Calu3 (cell line): ENCODE results near the gene TMEM63C. TPM values are rescaled to one million over a fixed set of nuclear protein-coding genes. Genes with fewer than 3 reads are reported as not detected.

Experiments used
- Bru-seq: library from RNA; stranded (reverse); fragments of 400-500 nt; gene quantifications from one replicate; lab custom pipeline; 2021; lab: Mats Ljungman, UMichigan
- BruChase-seq, 2 experiments: library from RNA; stranded (reverse); fragments of 400-500 nt; gene quantifications; one replicate each; lab custom pipeline; 2021; lab: Mats Ljungman, UMichigan
- BruUV-seq: library from RNA; stranded (reverse); fragments of 400-500 nt; replicated peaks from 2 replicates; lab custom pipeline; 2021; lab: Mats Ljungman, UMichigan
- CTCF ChIA-PET: fragments of 300-600 bp; sonication (Branson Sonifier 250); formaldehyde crosslinking; loops from one replicate; lab custom pipeline; 2022; ENCODE audit warnings: antibody characterized with exemption; lab: Charles Lee
- DNase-seq: peaks from one replicate; pipeline ENCODE4 v3.0.0; 2022
- H3K27ac Mint-ChIP-seq: one replicate; pipeline ENCODE4 v1.8.0; 2022; ENCODE audit warnings: mixed read lengths; ENCODE audit not compliant: unreplicated experiment
- H3K27me3 Mint-ChIP-seq: one replicate; pipeline ENCODE4 v1.8.0; 2022; ENCODE audit warnings: mixed read lengths; ENCODE audit not compliant: unreplicated experiment
- H3K36me3 Mint-ChIP-seq: one replicate; pipeline ENCODE4 v1.8.0; 2022; ENCODE audit warnings: mild to moderate bottlenecking, moderate library complexity, mixed read lengths; ENCODE audit not compliant: insufficient read depth, unreplicated experiment
- H3K4me1 Mint-ChIP-seq: one replicate; pipeline ENCODE4 v1.8.0; 2022; ENCODE audit warnings: mild to moderate bottlenecking, low read depth, mixed read lengths; ENCODE audit not compliant: unreplicated experiment
- H3K4me3 Mint-ChIP-seq: one replicate; pipeline ENCODE4 v1.8.0; 2022; ENCODE audit warnings: mild to moderate bottlenecking, low read depth, moderate library complexity, mixed read lengths; ENCODE audit not compliant: unreplicated experiment
- H3K9me3 Mint-ChIP-seq: one replicate; pipeline ENCODE4 v1.8.0; 2022; ENCODE audit warnings: low read depth, mixed read lengths; ENCODE audit not compliant: unreplicated experiment
- intact Hi-C: fragments of 100-400 bp; cut with micrococcal nuclease; formaldehyde crosslinking; loops from one replicate; pipeline ENCODE4 v1.10.0; 2022; ENCODE audit not compliant: unreplicated experiment
- long read RNA-seq: library from polyadenylated mRNA; stranded (forward); transcript quantifications from one replicate; pipeline ENCODE4 v2.0.0, GENCODE V29; 2022
- total RNA-seq: library from RNA; stranded (reverse); gene quantifications from 2 replicates; pipeline ENCODE4 v1.2.3, GENCODE V29; 2022
- TF ChIP-seq, protein P1 (sequence below): fragments of 200-600 bp; IDR thresholded peaks from one replicate; pipeline ENCODE4 v1.8.0; 2022; ENCODE audit warnings: antibody characterized with exemption; ENCODE audit not compliant: unreplicated experiment

Gene TMEM63C, protein sequence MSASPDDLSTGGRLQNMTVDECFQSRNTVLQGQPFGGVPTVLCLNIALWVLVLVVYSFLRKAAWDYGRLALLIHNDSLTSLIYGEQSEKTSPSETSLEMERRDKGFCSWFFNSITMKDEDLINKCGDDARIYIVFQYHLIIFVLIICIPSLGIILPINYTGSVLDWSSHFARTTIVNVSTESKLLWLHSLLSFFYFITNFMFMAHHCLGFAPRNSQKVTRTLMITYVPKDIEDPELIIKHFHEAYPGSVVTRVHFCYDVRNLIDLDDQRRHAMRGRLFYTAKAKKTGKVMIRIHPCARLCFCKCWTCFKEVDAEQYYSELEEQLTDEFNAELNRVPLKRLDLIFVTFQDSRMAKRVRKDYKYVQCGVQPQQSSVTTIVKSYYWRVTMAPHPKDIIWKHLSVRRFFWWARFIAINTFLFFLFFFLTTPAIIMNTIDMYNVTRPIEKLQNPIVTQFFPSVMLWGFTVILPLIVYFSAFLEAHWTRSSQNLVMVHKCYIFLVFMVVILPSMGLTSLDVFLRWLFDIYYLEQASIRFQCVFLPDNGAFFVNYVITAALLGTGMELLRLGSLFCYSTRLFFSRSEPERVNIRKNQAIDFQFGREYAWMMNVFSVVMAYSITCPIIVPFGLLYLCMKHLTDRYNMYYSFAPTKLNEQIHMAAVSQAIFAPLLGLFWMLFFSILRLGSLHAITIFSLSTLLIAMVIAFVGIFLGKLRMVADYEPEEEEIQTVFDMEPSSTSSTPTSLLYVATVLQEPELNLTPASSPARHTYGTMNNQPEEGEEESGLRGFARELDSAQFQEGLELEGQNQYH
- total RNA-seq (1.1 and 2.1 TPM in 2 replicates), Bru-seq, nascent RNA (percentile 15 among the genes with signal in this experiment), BruChase-seq, experiment 1, labeled RNA remaining after a 6-hour chase (percentile 20 among the genes with signal in this experiment), BruChase-seq, experiment 2, labeled RNA remaining after a 2-hour chase (percentile 16 among the genes with signal in this experiment)
- long read RNA-seq, partial matches to known transcripts = 0 of 1 reads
- long read RNA-seq, other reads (novel, unspliced or antisense) = 1 of 1 reads

DNA sequence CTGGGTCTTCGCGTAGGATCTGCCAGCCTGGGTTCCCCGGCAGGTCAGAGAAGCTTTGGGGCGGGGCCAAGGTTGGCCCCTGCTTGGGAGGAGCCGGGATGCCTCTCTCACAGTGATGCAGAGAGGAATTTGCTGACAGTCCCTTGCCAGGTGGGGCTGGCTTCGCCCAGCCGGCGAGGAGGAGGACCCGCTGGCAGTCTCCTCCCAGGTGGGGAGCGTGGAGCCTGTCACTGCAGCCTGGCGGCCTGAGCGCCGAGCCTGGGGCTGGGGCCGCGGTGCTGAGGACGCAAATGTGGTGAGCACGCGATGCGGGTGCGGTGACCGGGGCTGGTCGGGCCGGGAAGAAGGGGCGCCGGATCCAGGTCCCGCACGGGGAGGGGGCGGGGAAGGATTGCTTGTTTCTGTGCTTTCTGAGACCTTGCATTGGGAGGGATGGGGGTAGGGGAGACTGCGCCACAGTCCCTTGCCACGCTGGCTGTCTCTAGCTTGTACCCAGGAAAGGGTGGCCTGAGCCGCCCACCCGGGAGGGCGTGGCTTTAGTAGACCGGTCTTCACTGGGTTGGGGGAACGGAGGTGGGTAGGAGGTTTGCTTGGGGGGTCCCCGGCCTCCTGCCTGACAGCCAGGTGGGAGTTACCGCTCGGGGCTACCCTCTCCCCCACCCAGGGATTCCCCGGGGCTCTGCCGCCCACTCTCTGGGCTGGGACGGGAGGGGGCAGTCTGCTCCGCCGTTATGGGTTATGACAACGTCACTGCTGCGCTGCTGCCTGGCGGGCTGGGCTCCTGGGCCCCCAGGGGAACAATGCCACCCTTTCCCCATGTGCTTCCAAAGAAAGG lies at the start of gene TMEM63C:
TSS of gene TMEM63C (plus strand) at position 196 of the 835 bp plus-strand sequence. CDS start 37,016 bp downstream, outside the sequence.
- H3K4me3 Mint-ChIP-seq = peak within 1 kb of the TSS; percentile 65
- H3K27ac Mint-ChIP-seq = no peak within 1 kb of the TSS
- CTCF ChIA-PET = interaction anchor here (0.6 to 1.2 kb wide), 4 partner anchors 31 to 1891 kb away, joined by 3 to 4 read pairs (median 3); no protein-coding TSS in a partner anchor
- BruUV-seq = no TSS peak
- no peaks in the 10 kb centered on the region for H3K4me1 Mint-ChIP-seq
- H3K36me3 Mint-ChIP-seq = peaks cover 9% of the 10 kb centered on the region
- intact Hi-C loops = no loop called here
- TF ChIP-seq, protein P1, sequence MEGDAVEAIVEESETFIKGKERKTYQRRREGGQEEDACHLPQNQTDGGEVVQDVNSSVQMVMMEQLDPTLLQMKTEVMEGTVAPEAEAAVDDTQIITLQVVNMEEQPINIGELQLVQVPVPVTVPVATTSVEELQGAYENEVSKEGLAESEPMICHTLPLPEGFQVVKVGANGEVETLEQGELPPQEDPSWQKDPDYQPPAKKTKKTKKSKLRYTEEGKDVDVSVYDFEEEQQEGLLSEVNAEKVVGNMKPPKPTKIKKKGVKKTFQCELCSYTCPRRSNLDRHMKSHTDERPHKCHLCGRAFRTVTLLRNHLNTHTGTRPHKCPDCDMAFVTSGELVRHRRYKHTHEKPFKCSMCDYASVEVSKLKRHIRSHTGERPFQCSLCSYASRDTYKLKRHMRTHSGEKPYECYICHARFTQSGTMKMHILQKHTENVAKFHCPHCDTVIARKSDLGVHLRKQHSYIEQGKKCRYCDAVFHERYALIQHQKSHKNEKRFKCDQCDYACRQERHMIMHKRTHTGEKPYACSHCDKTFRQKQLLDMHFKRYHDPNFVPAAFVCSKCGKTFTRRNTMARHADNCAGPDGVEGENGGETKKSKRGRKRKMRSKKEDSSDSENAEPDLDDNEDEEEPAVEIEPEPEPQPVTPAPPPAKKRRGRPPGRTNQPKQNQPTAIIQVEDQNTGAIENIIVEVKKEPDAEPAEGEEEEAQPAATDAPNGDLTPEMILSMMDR = no peak
- peak; percentile 77 for DNase-seq
- H3K27me3 Mint-ChIP-seq = peaks cover 55% of the 10 kb centered on the region
- H3K9me3 Mint-ChIP-seq = no peaks in the 10 kb centered on the region

DNA sequence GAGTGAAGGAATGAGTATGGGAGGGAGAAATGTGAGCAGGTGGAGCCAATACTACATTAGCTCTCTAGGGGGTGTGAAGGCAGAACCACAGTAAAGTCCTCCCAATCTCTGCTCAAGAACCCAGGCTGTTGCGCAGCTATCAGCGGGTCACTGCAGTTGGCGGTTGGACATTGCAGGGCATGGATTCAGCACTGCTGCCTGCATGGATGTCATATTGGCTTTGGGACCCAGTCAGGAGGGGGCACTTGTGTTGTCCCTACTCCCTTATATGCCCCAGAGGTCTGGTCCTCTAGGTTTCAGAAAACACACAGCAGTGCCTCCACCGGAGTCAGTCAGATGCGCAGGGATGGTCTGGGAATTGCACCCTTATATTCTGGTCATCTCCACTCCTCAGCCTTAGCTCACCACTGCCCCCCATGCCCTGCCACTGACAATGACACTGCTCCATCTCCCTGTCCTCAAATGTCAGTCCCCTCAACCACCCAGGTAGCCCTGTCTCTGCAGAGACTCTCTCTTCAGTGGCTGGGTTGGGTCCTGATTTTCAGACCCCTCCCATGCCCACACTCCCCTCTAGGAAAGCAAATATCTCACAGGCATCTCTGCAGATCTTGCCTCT lies 49.6 kb upstream of the TMEM63C start:
- Mint-ChIP-seq H3K27ac (no peak overlapping the region), H3K36me3 (no peaks in the 10 kb centered on the region), H3K4me3 (no peak overlapping the region), H3K27me3 (peaks cover 100% of the 10 kb centered on the region), H3K4me1 (peaks cover 8% of the 10 kb centered on the region), H3K9me3 (no peaks in the 10 kb centered on the region)
- no TSS peak for BruUV-seq
- TF ChIP-seq, protein P1 = no peak
- intact Hi-C loops = no loop called here
- CTCF ChIA-PET = no interaction called here
- no peak for DNase-seq

DNA sequence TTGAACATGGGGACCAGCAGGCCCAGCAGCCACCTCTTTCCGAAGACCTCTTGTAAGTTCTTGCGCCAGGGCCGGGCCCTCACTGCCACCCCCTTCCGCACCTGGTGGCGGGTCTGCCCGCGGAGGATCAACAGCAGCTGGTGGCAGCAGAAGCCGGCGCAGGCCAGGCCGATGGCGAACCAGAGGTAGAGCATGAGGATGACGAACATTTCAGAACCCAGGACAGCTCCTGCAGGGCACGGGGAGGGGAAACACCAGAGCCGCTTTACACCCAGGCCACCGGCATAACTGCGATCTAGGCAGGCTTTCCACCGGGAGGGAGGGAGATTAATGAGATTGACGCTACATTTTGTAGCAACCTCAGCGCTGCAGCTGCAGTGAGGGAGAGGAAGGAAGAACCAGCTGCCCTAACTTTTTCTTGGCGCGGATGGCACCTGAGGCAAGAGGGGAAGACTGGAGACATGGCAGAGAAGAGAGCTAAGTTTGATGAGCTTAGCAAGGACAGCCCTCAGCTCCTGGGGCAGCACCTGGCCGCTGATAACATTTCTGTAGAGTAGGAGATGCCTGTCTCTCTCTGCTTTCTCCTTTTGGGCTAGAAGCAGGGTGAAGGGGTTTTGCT lies 47.8 kb upstream of the TMEM63C start:
- no TSS peak for BruUV-seq
- CTCF ChIA-PET = interaction anchor here (0.5 to 1.8 kb wide), 3 partner anchors 10 to 35 kb away, joined by 3 to 9 read pairs (median 3); no protein-coding TSS in a partner anchor
- peaks cover 8% of the 10 kb centered on the region for H3K4me1 Mint-ChIP-seq
- H3K4me3 Mint-ChIP-seq = no peak overlapping the region
- H3K36me3 Mint-ChIP-seq = no peaks in the 10 kb centered on the region
- TF ChIP-seq, protein P1 = no peak
- no peak overlapping the region for H3K27ac Mint-ChIP-seq
- H3K9me3 Mint-ChIP-seq = no peaks in the 10 kb centered on the region
- intact Hi-C loops = no loop called here
- H3K27me3 Mint-ChIP-seq = peaks cover 100% of the 10 kb centered on the region
- DNase-seq = peak; percentile 69
